Panc1 (cell line): Measurements from ENCODE around the gene SYCP2. TPM values are rescaled to one million over a fixed set of nuclear protein-coding genes. Genes with fewer than 3 reads are reported as not detected.

Experiments used
- ATAC-seq: fragments of 200-7000 bp; cut with Tn5 transposase; 2 replicates; pipeline ENCODE4 v1.9.1; 2020; ENCODE audit warnings: mild to moderate bottlenecking, moderate library complexity
- BruUV-seq: library from RNA; stranded (reverse); fragments of 400-500 nt; replicated peaks from 2 replicates; lab custom pipeline; 2021; lab: Mats Ljungman, UMichigan
- CTCF ChIA-PET: fragments of 300-600 bp; sonication (Branson Sonifier 250); formaldehyde crosslinking; loops from one replicate; lab custom pipeline; 2022; ENCODE audit warnings: antibody characterized with exemption; lab: Charles Lee
- POLR2A ChIA-PET: fragments of 300-600 bp; sonication (Branson Sonifier 250); formaldehyde crosslinking; loops from one replicate; lab custom pipeline; 2022; ENCODE audit warnings: antibody characterized with exemption; lab: Charles Lee
- DNase-seq: peaks from one replicate; pipeline ENCODE4 v3.0.0-alpha.2; 2010; ENCODE audit warnings: low read depth, low spot score
- H3K27ac ChIP-seq: 2 replicates; pipeline ENCODE4 v1.5.1; 2011; ENCODE audit warnings: mild to moderate bottlenecking, low read length, inconsistent platforms
- H3K27me3 ChIP-seq: fragments of 200-500 bp; sonication (Bioruptor generic); 2 replicates; pipeline ENCODE4 v1.6.0; 2014; ENCODE audit warnings: low read length, inconsistent platforms; ENCODE audit not compliant: control insufficient read depth, insufficient read depth
- H3K36me3 ChIP-seq: fragments of 200-500 bp; sonication (Bioruptor generic); 2 replicates; pipeline ENCODE4 v1.5.1; 2014; ENCODE audit warnings: inconsistent platforms, mild to moderate bottlenecking, low read length, moderate library complexity; ENCODE audit not compliant: control insufficient read depth, insufficient read depth
- H3K4me1 ChIP-seq: 2 replicates; pipeline ENCODE4 v1.5.1; 2011; ENCODE audit warnings: inconsistent platforms, mild to moderate bottlenecking, low read length, moderate library complexity; ENCODE audit not compliant: control insufficient read depth, insufficient read depth
- H3K4me3 ChIP-seq, 2 experiments: 2 replicates each; pipeline ENCODE4 v1.5.1; 2011 to 2012; ENCODE audit warnings: low read depth in 2 of 2, low read length in 2 of 2, mild to moderate bottlenecking in 2 of 2, inconsistent platforms in 1 of 2, moderate library complexity in 1 of 2
- H3K9me3 ChIP-seq: fragments of 200-500 bp; sonication (Bioruptor generic); 2 replicates; pipeline ENCODE4 v1.5.1; 2014; ENCODE audit warnings: low read depth, mild to moderate bottlenecking, inconsistent platforms, low read length, moderate library complexity; ENCODE audit not compliant: control insufficient read depth, insufficient read depth
- POLR2AphosphoS5 ChIP-seq: IDR thresholded peaks from 2 replicates; pipeline ENCODE4 v1.6.1; 2012; ENCODE audit warnings: mild to moderate bottlenecking, low read depth, low read length, moderate library complexity
- REST ChIP-seq, 2 experiments: IDR thresholded peaks; 2 replicates each; pipeline ENCODE4 v1.6.1; 2011 to 2012; ENCODE audit warnings: low read depth in 2 of 2, control low read depth in 1 of 2, low read length in 1 of 2, mild to moderate bottlenecking in 1 of 2, moderate library complexity in 1 of 2; ENCODE audit not compliant: insufficient read depth in 1 of 2
- SIN3A ChIP-seq: IDR thresholded peaks from 2 replicates; pipeline ENCODE4 v1.6.1; 2012; ENCODE audit warnings: low read depth, mild to moderate bottlenecking, low read length, moderate library complexity, borderline replicate concordance; ENCODE audit not compliant: insufficient read depth
- TCF7L2 ChIP-seq: IDR thresholded peaks from 2 replicates; pipeline ENCODE4 v1.6.1; 2011; ENCODE audit warnings: mild to moderate bottlenecking, low read depth, low read length, inconsistent platforms
- in situ Hi-C: cut with HindIII; loops from 2 replicates; pipeline ENCODE4 v1.10.0; 2016; ENCODE audit warnings: low sequenced_read_pairs, low pct_unique_long_range_greater_than_20kb
- intact Hi-C: fragments of 100-400 bp; cut with micrococcal nuclease; formaldehyde crosslinking; loops from one replicate; pipeline ENCODE4 v1.10.0; 2022; ENCODE audit not compliant: unreplicated experiment
- total RNA-seq: library from RNA; stranded (reverse); gene quantifications from one replicate; pipeline ENCODE4 v1.2.1, GENCODE V29; 2021; ENCODE audit not compliant: unreplicated experiment
- TF ChIP-seq, protein P1 (sequence below): fragments of 450-650 bp; IDR thresholded peaks from 2 replicates; pipeline ENCODE4 v1.5.1; 2017; ENCODE audit warnings: mild to moderate bottlenecking

Gene SYCP2
- total RNA-seq, 1 experiment from 2014 or later = 39.7 TPM

DNA sequence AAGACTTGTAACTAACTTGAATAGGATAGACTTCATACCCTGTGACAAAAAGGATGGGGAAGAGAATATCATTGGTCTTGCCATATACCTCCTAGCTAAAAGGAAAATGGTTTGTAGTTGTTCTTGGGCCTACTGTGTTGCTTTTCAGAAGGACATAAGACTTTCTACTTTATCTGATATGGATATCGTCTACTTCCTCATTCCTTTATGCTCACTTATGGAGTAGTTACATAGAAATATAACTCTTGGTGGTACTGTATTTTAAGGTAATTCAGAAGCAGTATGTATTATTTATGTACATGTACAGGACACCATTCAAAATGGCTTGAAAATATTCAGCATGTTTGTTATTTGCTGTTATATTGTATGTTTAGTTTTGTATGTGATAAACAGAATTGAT lies 14.8 kb upstream of the SYCP2 start:
- POLR2A ChIA-PET = no interaction called here
- H3K27ac ChIP-seq = no peak overlapping the region
- no TSS peak for BruUV-seq
- in situ Hi-C loops = no loop called here
- H3K9me3 ChIP-seq = no peaks in the 10 kb centered on the region
- DNase-seq = no peak
- H3K4me1 ChIP-seq = no peaks in the 10 kb centered on the region
- intact Hi-C loops = no loop called here
- no peak for ATAC-seq
- TF ChIP-seq, protein P1, sequence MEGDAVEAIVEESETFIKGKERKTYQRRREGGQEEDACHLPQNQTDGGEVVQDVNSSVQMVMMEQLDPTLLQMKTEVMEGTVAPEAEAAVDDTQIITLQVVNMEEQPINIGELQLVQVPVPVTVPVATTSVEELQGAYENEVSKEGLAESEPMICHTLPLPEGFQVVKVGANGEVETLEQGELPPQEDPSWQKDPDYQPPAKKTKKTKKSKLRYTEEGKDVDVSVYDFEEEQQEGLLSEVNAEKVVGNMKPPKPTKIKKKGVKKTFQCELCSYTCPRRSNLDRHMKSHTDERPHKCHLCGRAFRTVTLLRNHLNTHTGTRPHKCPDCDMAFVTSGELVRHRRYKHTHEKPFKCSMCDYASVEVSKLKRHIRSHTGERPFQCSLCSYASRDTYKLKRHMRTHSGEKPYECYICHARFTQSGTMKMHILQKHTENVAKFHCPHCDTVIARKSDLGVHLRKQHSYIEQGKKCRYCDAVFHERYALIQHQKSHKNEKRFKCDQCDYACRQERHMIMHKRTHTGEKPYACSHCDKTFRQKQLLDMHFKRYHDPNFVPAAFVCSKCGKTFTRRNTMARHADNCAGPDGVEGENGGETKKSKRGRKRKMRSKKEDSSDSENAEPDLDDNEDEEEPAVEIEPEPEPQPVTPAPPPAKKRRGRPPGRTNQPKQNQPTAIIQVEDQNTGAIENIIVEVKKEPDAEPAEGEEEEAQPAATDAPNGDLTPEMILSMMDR = no peak
- TF ChIP-seq POLR2AphosphoS5 (no peak), TCF7L2 (no peak), REST (IDR thresholded peaks at IDR 0.05; ENCODE audit: insufficient read depth in 1 of 2, low read depth in 2 of 2, low read length in 1 of 2) (no peak), SIN3A (no peak)
- H3K36me3 ChIP-seq = peaks cover 13% of the 10 kb centered on the region
- no peaks in the 10 kb centered on the region for H3K27me3 ChIP-seq
- no peak overlapping the region for H3K4me3 ChIP-seq
- CTCF ChIA-PET = no interaction called here

DNA sequence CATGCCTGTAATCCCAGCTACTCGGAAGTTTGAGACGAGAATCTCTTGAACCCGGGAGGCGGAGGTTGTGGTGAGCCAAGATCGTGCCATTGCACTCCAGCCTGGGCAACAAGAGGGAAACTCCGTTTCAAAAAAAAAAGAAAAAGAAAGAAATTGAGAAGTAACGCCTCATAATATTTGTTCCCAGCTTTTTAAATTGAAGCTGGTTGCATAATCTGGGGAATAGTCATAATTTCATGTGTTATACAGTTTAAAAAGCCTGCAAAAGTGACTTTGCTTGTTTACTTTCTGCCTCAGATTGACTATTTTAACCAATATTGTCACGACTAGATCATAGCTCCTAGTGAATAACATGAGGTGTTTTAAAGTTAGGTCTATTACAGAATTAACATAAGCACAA lies 13.9 kb upstream of the SYCP2 start:
- no peak for TF ChIP-seq REST (IDR thresholded peaks at IDR 0.05; ENCODE audit: insufficient read depth in 1 of 2, low read depth in 2 of 2, low read length in 1 of 2)
- no peak for TF ChIP-seq POLR2AphosphoS5
- TF ChIP-seq SIN3A = no peak
- TF ChIP-seq TCF7L2 = no peak
- TF ChIP-seq, protein P1 = no peak
- no peak for DNase-seq
- Histone ChIP-seq H3K27ac (no peak overlapping the region), H3K4me3 (no peak overlapping the region), H3K9me3 (no peaks in the 10 kb centered on the region), H3K36me3 (peaks cover 20% of the 10 kb centered on the region), H3K27me3 (no peaks in the 10 kb centered on the region), H3K4me1 (no peaks in the 10 kb centered on the region)
- intact Hi-C loops (no loop called here), in situ Hi-C loops (no loop called here)
- BruUV-seq = TSS peak; percentile 18
- POLR2A ChIA-PET = interaction anchor here (0.7 kb wide), 1 partner anchor 1049 kb away, joined by 5 read pairs; no protein-coding TSS in a partner anchor
- no peak for ATAC-seq
- CTCF ChIA-PET = no interaction called here
